ENCODE data around the gene HADHA. TPM values are rescaled to one million over a fixed set of nuclear protein-coding genes. Genes with fewer than 3 reads are reported as not detected.

HADHA gene
- total RNA-seq, 1 experiment from 2014 or later = 131 TPM

- ATAC-seq = no peak
- no peak for TF ChIP-seq EZH2 (IDR thresholded peaks at IDR 0.05; ENCODE audit: low read length, unreplicated experiment)
- no peak for TF ChIP-seq EZH2phosphoT487 (IDR thresholded peaks at IDR 0.05; ENCODE audit: borderline replicate concordance, low read length)
- TF ChIP-seq CTCF (conservative IDR thresholded peaks at IDR 0.05; ENCODE audit: low read depth, low read length) = no peak
- H4K20me1 ChIP-seq (ENCODE audit: low read length) = no peaks in the 10 kb centered on the region
- H3K27ac ChIP-seq (ENCODE audit: low read length) = no peak overlapping the region
- no TSS peak for BruUV-seq (replicated peaks)
- H3K9me3 ChIP-seq (ENCODE audit: low read length) = no peaks in the 10 kb centered on the region
- no peak overlapping the region; the same call in 1 of the 2 replicates for H3K4me3 ChIP-seq (ENCODE audit: low read length)
- no peaks in the 10 kb centered on the region for H3F3A ChIP-seq (ENCODE audit: low read length, unreplicated experiment)
- CTCF ChIA-PET = no interaction called here
- H3K4me2 ChIP-seq (ENCODE audit: low read length) = peak overlapping the region; percentile 79
- no peak overlapping the region for H3K9ac ChIP-seq (ENCODE audit: low read length)
- no peaks in the 10 kb centered on the region for H3K27me3 ChIP-seq (ENCODE audit: low read length)
- H3K4me1 ChIP-seq (ENCODE audit: insufficient read depth, low read length) = 0 out of 2 replicates have a peak, but pooled peaks cover under 1% of the 10 kb centered on the region
- H3K36me3 ChIP-seq (ENCODE audit: low read depth, low read length) = no peaks in the 10 kb centered on the region
- no peaks in the 10 kb centered on the region for H3K9me2 ChIP-seq (replicated peaks; ENCODE audit: low read length)
- POLR2A ChIA-PET (ENCODE audit: unreplicated experiment) = no interaction called here
- H3K79me2 ChIP-seq (ENCODE audit: low read length) = no peaks in the 10 kb centered on the region
- no peak overlapping the region for H2AFZ ChIP-seq (ENCODE audit: low read length)
- no peak for DNase-seq
- intact Hi-C loops (cut with micrococcal nuclease) = no loop called here
Observed at GRCh38 chr2:26173776-26174482, 70.5 kb downstream of the HADHA start.

- no peak for TF ChIP-seq EZH2 (IDR thresholded peaks at IDR 0.05; ENCODE audit: low read length, unreplicated experiment)
- TF ChIP-seq EZH2phosphoT487 (IDR thresholded peaks at IDR 0.05; ENCODE audit: borderline replicate concordance, low read length) = no peak
- no peak for TF ChIP-seq CTCF (conservative IDR thresholded peaks at IDR 0.05; ENCODE audit: low read depth, low read length)
- Histone ChIP-seq H4K20me1 (ENCODE audit: low read length) (no peaks in the 10 kb centered on the region), H3K9me2 (replicated peaks; ENCODE audit: low read length) (no peaks in the 10 kb centered on the region), H3K36me3 (ENCODE audit: low read depth, low read length) (no peaks in the 10 kb centered on the region), H3K9ac (ENCODE audit: low read length) (peak within 1 kb of the TSS; percentile 49), H3K27ac (ENCODE audit: low read length) (no peak within 1 kb of the TSS), H3K4me2 (ENCODE audit: low read length) (peak within 1 kb of the TSS; percentile 79), H3K4me1 (ENCODE audit: insufficient read depth, low read length) (no peaks in the 10 kb centered on the region), H3K27me3 (ENCODE audit: low read length) (no peaks in the 10 kb centered on the region), H3K9me3 (ENCODE audit: low read length) (no peaks in the 10 kb centered on the region), H3F3A (ENCODE audit: low read length, unreplicated experiment) (no peaks in the 10 kb centered on the region), H3K4me3 (ENCODE audit: low read length) (peak within 1 kb of the TSS; percentile 65), H2AFZ (ENCODE audit: low read length) (peak within 1 kb of the TSS; percentile 83), H3K79me2 (ENCODE audit: low read length) (no peaks in the 10 kb centered on the region)
- ChIA-PET POLR2A (ENCODE audit: unreplicated experiment) (no interaction called here), CTCF (no interaction called here)
- BruUV-seq (replicated peaks) = no TSS peak
- intact Hi-C loops (cut with micrococcal nuclease) = no loop called here
- DNase-seq (no peak), ATAC-seq (peak; percentile 39)
Observed at GRCh38 chr2:26172871-26173775, 71.3 kb downstream of the HADHA start, which contains the start of gene GAREM2. TSS of gene GAREM2 (plus strand) at chr2:26173088. CDS start at chr2:26173221, 133 bp downstream.
